ENCODE results near the gene SP7.
"Not testable (repeated sequence)": the region's sequence is repeated elsewhere in the genome, so short reads cannot be mapped to it uniquely, and the experiment has no call there.

Gene SP7

DNA sequence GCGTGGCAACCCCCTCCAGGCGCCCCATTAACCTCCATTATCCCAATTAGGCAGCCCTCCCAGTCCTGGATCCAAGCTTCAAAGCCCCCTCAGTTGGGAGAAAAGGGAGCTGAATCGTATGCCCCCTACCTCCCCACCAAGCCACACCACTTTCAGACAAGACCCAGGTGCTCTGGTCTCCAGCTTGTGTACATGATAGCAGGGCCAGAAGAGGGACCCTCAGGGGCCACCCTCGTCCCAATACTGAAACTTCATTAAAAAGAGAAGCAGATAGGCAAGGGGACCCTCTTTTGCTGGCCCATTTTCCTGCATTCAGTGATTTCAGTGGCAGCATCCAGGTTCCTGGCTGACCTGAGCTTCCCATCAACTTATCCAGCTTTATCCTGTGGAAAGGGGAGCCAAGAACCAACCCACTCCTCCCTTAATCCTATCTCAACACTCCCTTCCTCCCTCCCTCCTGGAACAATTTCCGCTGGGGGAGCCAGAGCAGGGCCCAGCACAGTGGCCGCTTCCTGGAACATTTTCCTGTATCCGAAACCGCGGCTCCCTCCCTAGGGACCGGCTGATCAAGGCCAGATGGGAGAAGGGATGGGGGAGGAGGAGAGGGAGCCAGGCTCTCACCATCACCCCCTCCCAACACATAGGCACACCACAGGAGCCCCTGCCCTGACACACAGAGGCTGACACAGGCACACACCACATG, 9.5 kb upstream of the SP7 start:
- DNase-seq = peak; percentile 38

DNA sequence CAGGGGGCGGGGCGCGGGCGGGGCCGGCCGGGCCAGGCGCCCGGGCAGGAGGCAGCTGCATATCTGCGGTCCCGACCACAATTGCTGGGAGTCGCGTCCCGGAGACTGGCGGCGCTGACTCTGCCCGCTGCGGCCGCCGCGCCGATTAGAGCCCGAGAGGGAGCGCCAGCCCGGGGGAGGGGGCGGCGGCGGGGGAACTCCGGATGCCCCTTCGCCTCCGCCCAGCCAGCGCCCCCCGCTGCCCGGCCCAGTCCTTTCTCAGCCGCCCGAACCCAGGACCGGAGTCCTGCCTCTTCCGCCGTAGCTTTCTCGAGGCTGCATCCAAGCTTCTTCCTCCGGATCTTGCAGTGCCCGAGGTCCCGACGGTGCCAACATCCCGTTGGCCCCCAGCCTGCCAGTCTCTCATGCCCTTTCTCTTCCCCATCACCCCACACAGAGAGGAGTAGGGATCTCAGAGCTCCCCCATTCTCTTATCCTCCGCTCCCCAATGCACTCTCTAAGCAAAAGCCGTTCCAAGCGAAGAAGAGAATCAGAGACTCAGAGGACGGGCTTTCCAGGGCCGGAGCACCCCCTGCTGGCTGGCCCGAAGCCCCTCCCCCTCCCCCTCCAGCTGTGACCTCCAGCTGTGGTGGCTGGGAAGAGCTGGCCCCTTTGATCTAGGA, 8.8 kb upstream of the SP7 start:
- DNase-seq = peak; percentile 51

- no peak for DNase-seq
Measured at GRCh38 chr12:53344487-53344823, 8.3 kb upstream of the SP7 start.

- no peak for DNase-seq
Measured at GRCh38 chr12:53343969-53344368, 7.8 kb upstream of the SP7 start.

GRCh38 chr12:53343449-53343848, 7.3 kb upstream of the SP7 start:
- no peak for DNase-seq

- no peak for DNase-seq
Measured at GRCh38 chr12:53340398-53340797, 4.2 kb upstream of the SP7 start.

DNA sequence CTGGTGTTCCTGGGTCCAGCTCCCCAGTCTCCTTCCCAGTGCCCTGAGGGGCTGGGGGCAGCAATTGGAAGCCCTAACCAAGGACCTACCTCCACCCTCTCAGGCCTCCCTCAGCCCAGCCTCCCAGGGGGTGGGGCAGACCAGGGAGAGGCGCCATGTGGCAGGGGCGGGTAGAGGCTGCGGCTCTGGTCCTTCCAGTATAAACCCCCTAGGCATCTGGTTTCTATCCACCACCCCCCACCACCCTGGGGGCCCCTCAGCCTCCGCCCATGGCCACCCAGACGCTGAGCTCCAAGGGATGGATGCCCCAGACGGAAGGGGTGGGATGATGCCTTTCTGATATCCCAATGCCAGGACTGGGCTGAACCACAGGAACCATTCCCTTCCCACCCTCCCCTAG, 2.8 kb upstream of the SP7 start:
- no peak for DNase-seq

DNA sequence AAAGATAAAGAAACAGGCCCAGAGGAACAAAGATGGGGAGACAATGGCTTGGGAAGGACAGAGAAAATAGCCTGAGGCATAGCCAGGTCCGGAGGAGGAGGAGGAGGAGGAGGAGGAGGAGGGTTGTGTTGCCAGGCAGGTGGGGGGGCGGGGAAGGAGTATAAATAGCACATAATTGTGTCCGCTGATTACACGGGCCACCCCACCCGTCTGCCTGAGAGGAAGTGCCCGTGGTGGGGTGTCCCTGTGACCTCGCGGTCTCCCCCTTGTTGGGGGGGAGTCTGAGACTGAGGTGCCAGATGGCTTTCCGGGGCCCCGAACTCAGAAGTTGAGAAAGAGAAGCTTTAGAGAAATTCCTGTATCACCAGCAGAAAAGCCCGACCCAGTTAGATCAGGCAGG, 1.9 kb upstream of the SP7 start:
- no peak for DNase-seq

DNA sequence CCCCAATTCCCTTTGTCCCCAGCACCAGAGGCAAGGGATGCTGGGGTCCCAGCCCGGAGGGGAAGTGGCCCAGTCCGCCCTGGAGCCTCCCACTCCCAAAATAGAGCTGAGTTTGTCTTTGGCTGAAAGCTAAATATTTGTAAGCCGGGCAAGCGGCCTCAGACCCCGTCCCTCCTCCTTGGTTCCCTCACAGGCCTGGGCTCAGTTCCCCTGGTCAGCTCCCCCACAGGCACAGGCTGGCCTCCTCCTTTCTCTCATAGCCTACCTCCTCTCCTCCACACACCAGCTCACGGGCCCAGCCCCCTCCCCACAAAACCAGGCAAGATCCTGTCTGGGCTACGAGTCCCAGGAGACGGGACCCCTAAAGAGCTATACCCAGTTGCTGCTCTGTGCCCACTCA, 1.3 kb downstream of the SP7 start:
- DNase-seq = no peak

GRCh38 chr12:53333845-53334244, 2.3 kb downstream of the SP7 start:
- DNase-seq = no peak

DNA sequence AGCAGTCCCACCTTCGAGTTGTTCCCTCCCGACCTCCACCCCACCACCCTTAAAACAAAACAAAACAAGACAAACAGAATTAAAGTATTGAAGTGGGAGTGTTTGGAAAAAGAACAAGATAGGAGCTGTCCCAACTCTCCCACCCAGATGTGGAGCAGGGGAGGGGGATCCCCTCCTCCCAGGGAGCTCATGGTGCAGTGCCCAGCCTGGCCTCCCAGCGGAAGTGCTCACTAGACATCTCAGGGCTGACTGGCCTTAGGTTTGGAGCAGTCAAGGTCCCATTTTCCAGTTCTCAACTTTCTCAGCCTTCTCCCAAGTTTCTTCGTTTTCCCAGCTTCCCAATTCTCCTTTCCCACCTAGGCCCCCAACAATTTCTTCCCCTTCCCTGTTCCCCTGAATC, 2.9 kb downstream of the SP7 start:
- no peak for DNase-seq

DNA sequence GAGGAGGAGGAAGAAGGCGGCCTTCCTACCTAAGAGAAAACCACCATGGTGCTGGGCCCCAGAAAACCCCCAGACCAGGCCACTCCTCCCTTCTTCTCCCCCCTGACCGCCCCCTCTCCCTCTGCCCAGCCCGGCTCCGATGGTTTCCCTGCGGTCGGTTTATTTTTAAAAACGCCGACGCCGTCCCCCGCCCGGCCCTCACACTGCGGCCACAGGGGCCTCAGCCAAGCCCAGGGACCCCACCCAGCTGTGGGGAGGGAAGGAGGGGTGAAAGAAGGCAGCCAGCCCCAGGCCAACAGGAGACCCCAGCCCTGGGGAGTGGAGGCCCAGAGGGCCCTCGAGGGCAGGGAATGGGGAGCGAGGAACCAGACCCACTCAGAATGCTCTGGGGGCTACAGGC, 3.4 kb downstream of the SP7 start:
- no peak for DNase-seq

- not testable (repeated sequence) for DNase-seq
Measured at GRCh38 chr12:53332339-53332738, 3.8 kb downstream of the SP7 start.

DNA sequence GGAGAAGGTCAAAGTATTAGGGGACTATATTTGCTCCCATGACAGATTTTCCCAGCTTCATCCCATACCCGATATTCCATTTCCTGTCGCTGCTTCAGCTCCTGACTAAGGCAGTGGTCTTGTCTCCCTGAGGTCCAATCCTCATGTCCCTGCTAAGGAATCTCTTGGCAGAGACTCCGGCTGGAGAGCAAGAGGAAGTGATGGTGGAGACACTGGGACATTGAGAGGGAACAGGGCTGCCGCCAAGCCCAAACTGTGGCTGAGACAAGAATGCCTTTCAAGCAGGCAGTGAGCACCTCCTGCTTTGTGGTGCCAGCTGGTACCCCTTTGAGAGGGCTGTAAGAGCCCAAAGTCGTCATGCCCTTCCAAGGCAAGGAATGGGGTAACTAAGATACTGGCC, 5.5 kb downstream of the SP7 start:
- no peak for DNase-seq

DNA sequence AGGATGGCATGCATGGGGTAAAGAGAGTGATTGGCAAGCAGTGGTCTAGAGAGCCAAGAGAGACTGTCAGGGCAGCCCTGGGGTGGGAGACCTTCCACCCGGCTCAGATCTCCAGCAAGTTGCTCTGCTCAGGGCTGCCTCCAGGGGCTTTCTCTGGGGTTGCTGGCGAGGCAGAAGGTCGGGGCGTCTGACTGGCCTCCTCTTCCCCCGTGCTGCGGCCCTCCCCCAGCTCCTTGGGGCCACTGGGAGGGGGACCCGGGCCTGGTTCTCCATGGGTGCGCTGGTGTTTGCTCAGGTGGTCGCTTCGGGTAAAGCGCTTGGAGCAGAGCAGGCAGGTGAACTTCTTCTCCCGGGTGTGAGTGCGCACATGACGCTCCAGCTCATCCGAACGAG, 8.1 kb downstream of the SP7 start:
- DNase-seq = no peak

- no peak for DNase-seq
Measured at GRCh38 chr12:53327435-53328042, 8.6 kb downstream of the SP7 start.

DNA sequence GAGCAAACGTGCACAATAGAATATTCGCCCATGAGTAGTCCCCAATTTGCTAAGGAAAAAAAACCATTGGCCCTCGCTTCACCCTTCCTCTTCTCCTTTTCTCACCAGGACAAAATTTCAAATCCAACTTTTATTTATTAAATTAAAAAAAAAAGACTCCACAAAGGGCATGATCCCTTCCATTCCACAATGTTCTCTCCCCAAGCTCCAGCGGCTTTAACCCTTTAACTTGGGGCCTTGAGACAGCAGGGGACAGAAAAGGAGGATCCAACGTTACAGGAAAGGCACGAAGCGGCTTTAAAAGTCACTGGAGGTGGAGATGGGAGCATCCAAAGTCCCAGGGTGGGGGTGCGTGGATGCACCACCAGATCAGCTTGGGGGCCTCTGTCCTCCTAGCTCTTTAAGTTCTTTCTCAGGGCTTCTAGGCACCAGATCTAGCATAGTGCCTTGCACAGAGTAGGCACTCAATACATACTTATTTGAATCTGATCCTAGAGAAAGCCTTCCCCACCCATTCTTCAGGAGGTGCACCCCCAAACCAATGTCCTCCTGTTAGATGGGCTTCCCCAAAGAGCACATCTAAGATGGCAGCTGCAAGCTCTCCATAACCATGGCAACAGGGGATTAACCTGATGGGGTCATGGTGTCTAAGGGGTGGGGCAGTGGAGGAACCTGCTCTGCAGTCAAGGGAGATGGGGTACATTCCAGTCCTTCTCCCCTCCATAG, 9.5 kb downstream of the SP7 start:
- DNase-seq = no peak

DNA sequence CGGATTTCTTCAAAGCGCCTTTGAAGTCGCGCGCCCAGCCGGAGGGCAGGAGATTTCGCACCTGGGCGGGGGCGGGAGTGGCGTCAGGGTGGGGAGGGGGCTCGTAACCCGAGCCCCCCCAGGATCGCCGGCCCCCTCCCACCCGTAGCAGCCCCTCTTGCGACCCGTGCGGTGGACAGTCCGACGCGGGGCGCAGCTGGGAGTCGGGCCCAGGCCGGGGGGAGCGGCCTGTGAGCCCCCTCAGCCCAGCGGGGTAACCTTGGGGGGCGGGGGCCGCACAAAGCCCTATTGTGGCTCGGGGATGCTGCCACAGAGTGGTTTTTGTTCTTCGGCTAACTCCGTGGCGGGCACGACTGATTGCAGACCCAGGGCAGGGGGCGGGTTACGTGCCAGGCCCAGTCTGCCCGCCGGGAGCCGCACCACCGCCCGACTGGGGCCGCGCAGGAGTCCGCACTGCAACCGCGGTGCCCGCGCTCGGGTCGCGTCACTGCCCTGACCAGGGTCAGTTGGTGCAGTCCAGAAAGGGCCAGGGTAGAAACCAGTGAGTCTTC, 10.6 kb downstream of the SP7 start:
- DNase-seq = no peak

DNA sequence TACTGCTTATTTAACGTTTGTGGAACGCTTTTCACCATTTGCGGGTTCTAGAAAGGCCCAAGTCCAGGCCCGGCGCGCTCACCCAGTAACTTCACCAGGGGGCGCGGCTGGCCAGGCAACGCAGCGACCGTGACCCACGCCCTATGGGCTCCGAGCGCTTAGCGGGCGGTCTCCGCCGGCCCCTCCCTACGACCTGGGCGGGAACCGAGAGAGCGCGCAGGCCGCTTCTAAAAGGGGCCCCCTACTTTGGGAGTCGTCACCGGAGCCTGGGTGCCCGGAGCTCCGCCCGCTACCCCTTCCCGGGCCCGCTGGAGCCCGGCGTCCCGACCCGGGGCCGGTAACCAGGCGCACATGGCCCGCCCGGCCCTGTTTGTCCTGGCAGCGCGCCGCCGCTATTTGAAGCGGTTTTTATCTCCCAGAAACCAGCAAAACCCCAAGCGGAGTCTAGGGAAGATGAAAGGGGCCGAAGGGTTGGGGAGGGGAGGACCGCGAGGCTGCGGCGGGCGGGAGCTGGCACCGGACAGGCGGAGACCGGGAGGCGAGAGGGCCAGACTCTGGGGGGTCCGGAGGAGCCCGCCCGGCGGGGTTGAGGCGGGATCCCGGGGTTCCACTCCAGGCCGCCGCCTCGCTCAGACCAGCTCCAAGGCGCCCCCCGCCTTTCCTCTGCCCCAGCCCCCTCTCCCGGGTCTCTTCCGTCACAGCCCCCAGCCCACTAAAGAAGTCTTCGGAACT, 11.2 kb downstream of the SP7 start:
- DNase-seq = peak; percentile 73

GRCh38 chr12:53324113-53324778, 11.9 kb downstream of the SP7 start:
- DNase-seq = peak; percentile 45

- no peak for DNase-seq
Measured at GRCh38 chr12:53320352-53321195, 15.6 kb downstream of the SP7 start.
